ENCODE measurements around the gene CRTC1.
"Not testable (repeated sequence)": the region's sequence is repeated elsewhere in the genome, so short reads cannot be mapped to it uniquely, and the experiment has no call there.

The CRTC1 gene

DNA sequence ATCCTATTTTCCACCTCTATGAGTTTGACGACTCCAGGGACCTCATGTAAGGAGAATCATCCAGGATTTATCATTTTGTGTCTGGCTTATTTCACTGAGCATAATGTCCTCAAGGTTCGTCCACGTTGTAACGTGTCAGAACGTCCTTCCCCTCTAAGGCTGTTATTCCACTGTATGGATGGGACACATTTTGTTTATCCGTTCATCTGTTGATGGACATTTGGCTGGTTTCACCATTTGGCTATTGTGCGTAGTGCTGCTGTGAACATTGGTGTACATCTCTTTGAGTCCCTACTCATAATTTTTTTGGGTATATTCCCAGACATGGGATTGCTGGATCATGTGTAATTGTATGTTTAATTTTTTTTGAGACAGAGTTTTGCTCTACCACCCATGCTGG, 21.5 kb downstream of the CRTC1 start:
- DNase-seq = no peak

DNA sequence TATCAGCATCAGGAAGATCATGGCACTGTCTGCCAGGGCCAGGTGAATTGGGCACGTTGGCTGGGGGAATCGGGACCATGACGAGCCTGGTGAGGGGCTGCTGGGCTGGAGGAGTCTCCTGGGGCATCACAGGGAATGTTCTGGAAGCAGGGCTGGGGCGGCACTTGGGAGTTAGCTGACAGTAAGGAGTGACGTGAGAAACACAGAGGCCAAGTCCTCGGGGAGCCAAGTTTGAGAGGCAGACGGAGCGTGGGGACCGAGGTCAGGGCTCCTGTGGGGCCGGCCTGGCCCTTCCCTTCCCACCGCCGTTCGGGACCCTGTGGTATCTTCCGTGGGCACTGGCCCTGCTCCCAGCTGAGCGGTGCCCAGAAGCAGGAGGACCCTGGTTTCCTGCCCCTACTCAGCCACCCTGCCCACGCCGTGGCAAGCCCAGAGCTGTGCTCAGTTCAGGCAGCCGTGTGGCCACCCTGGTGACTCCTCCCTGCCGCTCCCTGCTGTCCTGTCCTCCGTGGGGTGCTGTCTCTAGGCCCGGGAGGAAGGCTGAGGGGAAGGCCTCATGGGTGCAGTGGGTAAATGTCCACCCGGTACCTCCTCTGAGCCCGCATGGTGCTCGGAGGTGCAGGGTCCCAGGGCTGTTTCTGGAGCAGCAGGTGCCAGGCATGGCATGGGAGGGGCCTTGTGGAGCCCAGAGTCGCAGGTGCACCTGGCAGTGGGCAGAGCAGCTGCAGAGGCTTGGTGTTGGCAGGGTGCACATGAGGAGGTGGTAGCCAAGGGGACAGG, 25.2 kb downstream of the CRTC1 start:
- DNase-seq = no peak

DNA sequence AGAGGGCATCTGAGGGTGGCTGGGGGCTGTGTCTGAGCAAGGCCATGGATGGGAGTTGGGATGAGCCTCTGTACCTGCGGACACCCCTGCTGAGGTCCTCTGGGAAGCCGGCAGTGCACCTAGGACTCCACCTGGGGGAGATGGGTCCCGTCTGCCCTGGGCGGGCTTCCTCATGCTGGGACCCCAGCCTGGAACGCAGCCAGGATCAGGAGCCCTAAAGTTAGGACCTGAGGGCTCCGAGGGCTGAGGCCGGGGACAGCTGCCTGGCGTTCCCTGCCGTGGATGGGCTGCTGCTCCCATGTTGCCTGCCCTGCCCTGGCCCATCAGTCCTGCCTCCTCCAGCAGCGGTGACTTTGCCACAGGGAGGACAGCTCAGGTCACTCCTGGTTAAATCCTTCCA, 26.1 kb downstream of the CRTC1 start:
- DNase-seq = no peak

DNA sequence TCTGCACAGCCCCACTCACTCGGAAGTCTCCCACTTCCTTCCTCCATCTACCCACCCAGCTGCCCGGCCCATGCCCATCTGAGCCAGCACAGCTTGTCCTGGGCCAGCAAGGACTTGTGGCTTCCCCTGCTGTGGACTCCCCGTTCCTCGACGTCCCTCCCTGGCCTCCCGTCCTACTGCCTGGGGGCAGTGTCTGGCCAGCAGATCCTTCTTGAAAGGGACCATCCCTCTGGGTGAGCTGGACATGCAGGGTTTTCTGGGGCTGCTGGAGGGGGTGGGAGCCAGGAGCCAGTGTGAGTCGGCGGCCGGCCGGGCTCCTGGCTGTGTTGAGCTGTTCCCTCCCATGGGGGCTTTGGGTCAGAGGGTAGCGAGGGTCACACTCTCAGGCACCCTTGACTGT, 26.7 kb downstream of the CRTC1 start:
- no peak for DNase-seq

DNA sequence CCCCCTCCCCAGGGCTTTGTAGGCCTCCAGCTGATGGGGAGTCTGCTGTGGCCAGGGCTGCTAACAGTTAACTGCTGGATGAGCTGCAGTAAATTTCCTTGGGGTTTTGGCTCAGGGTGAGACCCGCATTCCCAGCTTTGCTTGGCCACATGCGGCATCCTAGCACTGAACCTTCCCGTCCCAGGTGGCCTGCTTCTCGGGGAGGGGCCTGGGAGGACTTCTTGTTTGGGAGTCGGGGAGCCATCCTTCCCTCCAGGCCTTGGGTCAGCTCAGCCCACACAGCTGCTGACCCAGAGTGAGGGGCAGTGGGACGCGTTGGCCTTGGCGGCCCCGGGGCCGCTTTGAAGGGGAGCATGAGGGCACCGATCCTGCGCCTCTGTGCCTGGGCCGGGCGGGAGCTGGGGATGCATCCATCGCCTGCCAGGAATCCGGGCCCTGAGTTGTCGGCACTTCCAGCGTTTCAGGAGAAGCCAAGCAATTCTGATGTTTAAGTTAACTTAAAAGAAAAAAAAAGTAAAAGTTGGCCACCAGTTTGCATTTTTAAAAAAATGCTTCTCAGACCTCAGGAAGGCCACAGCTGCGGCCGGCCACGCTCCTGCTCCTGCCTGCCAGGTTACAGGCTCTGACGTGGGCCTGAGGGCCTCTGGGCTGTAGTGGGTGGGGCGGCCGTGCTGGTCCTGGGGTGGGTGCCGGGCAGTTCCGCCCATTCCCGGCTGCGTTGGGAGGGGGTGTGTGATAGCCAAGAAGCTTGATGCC, 27.7 kb downstream of the CRTC1 start:
- DNase-seq = no peak

DNA sequence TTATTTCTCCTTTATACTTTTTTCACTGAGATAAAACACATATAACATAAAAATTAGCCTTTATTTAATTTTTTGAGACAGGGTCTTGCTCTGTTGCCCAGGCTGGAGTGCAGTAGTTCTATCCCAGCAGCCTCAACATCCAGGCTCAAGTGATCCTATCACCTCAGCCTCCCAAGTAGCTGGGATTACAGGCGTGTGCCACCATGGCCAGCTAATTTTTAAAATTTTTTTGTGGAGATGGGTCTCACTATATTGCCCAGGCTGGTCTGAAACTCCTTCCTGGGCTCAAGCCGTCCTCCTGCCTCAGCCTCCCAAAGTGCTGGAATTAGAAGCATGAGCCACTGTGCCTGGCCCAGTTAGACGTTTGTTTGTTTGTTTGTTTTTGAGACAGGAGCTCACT, 28.4 kb downstream of the CRTC1 start:
- no peak for DNase-seq

DNA sequence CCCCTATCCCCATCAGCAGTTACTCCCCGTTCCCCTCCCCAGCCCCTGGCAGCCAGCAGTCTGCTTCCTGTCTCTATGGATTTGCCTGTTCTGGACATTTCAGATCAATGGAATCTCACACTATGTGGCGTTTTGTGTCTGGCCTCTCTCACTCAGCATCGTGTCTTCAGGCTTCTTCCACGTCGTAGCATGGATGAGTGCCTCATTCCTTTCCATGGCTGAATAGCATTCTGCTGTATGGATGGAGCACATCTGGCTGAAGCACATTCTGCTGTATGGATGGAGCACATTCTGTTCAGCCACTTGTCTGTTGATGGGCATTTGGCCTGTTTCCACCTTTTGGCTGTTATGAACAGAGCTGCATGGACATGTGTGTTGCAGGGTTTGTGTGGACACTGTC, 29.5 kb downstream of the CRTC1 start:
- no peak for DNase-seq

DNA sequence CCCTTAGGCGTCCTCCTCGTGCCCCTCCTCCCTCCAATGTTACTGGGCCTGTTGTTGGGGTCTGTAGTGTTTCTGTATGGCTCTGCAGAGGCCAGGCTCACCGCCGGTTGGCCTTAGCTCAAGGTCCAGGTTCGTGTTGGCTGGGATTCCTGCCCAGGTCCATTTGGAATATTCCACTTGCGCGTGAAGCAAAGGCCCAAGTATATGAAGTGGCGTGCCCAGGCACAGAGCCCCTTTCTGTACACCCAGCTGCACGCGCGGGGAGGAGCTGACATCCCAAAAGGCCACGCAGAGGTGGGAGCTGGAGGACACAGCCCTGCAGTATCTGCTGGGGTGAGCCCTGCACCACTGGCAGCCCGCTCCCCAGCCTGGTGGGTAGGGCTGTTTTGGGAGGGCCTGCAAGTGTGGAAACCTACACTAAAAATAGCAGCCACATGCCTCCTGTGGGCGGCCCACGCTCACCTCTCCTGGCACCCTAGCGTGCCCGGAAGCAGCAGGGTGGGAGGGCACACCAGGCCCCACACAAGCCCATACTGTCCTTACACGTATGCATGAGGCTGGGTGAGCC, 30.2 kb downstream of the CRTC1 start:
- no peak for DNase-seq

DNA sequence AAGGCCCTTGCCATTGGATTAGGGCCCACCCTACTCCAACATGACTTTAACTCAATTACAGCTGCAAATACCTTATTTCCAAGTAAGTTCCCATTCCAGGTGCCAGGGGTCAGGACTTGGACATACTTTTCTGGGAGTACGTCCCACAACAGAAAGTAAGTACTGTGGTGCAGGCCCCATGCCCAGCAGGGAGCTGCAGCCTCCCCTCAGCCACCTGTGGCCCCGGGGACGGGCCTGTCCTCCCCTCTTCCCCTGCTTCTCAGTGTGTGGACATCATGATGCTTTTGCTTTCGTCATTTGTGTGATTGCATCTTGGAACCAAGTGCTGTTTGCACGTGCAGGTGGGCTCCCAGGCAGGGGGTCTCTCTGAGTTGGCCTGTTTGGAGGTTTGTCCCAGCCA, 31.9 kb downstream of the CRTC1 start:
- DNase-seq = no peak

DNA sequence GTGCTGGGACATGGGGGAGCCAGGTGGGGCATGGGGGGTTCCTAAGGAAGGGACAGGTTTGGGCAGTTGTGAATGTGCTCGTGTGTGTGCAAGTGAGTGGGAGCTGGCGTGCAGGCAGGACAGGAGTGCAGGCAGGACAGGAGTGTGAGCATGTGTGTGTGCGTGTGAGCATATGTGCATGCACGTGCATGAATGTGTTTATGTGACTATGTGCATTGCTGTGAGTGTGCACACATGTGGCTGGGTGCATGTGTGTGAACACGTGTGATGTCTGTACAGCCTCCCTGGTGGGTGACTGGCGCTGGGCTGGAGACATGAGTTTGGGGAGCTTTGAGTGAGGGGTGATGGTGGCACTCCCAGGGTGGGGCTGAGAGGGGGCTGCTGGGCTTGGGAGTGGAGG, 33.4 kb downstream of the CRTC1 start:
- DNase-seq = no peak

DNA sequence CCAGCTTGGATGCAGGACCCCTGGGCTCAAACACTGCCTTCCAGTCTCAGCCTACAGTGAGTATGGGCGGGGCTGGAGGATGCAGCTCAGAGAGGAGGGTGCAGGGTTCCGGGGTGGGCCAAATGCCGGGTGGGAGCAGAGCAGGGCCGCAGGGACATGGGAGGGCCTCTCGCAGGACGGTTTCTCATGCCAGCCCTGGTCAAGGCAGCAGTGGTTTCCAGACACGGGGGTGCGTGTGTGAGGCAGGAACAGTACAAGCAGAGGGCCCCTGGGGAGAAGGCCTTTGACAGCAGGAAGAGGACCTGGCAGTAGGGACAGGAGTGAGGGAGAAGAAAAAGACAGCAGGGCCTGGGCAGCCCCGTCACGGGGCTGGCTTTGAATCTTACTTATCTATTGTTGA, 34.1 kb downstream of the CRTC1 start:
- no peak for DNase-seq

DNA sequence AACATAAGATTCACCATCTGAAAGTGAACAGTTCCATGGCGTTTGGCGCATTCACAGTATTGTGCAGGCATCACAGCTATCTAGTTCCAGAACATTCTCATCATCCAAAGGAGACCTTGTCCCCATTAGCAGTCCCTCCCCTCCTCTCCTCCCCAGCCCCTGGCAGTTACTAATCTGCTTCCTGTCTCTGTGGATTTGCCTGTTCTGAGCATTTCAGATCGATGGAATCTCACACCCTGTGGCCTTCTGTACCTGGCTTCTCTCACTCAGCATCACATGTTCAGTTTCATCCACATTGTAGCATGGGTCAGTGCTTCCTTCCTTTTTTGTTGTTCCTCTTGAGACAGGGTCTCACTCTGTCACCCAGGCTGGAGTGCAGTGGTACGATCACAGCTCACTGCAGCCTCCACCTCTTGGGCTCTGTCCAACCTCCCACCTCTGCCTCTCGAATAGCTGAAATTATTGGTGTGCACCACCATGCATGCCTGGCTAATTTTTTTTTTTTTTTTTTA, 34.6 kb downstream of the CRTC1 start:
- no peak for DNase-seq

DNA sequence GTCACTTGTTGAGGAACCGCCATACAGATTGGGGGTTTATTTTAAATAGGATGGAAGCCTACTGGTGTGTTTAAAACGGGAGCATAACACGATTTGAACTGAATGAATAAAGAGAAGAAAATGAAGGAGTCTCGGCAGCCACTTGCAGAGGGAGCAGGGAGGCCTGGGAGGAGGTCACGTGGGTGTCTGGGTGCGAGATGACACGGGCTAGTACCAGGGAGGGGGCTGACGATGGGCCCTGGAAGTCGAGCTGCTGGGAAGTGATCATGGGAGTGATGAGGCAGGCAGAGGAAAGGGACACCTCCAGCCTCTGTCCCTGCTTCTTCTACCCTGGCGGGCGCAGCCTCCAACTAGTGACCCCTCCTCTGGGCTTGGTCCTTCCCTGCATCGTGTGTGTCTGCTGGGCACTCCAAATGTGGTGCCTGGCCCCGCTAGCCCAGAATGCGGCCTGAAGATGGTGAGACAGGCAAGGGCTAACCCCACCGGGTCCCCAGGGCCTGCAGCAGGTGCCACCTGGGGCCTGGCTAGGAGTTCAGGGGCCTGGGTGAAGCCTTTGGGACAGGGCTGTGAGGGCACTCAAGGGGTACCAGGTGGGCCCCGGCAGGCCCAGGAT, 35.5 kb downstream of the CRTC1 start:
- no peak for DNase-seq

DNA sequence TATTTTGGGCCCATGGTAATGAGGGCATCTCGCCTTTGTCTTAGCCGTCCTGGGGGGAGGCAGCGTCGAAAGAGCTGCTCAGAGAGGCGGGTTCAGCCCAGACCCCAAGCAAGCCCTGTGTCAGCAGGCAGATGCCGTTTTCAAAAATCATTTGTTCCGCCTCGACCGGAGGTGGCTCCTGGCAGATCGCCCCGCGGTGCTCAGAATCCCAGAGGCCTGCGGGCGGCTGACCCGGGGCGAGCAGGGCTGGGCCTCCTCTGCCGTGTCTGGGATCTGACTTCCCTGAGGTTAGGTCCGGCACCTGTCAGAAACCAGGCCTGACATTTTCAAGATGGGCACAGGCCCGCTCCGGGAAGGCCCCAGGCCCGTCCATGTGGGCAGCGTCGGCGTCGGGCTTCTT, 36.1 kb downstream of the CRTC1 start:
- no peak for DNase-seq

DNA sequence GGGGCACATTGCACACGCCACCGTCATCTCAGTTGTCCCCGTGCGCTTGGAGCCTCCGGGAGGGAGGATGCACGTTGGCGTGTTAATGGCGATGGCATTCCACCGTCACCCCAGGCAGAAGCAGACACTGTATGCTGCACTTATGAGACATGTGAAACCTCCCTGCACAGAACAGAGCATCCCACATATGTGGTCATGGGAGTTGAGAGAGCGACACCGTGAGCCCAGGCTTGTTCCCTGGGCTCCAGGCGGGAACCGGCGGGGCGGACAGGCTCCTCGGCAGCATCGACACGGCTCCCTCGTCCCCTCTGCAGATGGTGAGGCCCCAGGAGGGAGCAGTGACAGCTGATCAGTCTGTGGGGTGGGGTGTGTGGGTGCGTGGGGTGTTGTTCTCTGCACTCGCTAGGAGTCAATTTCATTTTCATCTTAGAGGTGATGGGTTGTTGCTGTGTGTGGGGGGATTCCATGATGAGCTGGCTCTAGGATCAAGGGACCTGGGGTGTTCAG, 40.4 kb downstream of the CRTC1 start:
- DNase-seq = no peak

DNA sequence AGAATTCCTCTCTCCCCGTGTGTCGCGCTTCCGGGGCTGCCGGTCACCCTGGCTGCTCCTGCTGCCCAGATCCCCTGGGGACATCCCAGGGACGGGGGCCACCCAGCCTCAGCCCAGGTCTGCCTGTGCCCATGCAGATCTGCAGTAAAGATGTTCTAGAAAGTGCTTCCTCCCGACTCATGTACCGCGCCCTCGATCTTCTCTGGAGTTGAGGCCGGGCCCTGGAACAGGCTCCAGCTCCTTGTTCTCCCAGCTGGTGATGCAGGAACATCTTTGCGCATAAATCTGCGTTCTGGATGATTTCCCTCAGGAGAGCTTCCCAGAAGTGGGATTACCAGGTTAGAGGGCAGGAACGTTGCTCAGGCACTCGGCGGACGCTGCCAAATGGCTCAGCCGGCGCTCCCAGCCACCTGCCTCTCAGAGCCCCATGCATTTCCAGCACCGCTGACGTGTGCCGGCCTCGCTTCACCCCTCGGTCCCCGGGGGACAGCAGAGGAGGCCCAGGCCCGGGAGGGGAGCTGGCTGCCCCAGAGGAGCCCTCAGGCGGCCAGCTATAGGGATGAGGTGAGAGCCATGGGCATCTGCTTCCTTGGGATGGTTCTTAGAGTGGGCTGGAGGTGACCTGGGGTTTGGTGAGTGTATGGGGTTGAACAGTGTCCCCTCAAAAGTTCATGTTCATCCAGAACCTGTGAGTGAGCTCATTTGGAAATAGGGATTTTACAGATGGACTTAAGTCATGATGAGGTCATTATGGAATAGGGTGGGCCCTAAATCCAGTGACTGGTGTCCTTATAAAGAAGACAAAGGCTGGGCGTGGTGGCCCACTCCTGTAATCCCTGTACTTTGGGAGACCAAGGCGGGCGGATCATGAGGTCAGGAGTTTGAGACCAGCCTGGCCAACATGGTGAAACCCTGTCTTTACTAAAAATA, 42.6 kb downstream of the CRTC1 start:
- DNase-seq = no peak

DNA sequence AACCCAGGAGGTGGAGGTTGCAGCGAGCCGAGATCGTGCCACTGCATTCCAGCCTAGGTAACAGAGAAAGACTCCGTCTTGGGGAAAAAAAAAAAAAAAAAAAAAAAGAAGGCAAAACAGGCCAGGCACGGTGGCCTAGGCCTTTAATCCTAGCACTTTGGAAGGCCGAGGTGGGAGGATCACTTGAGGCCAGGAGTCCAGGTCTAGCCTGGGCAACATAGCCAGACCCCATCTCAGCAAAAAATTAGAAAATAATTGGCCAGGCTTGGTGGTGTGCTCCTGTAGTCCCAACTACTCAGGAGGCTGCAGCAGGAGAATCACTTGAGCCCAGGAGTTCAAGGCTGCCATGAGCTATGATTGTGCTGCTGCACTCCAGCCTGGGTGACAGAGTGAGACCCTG, 43.4 kb downstream of the CRTC1 start:
- no peak for DNase-seq

DNA sequence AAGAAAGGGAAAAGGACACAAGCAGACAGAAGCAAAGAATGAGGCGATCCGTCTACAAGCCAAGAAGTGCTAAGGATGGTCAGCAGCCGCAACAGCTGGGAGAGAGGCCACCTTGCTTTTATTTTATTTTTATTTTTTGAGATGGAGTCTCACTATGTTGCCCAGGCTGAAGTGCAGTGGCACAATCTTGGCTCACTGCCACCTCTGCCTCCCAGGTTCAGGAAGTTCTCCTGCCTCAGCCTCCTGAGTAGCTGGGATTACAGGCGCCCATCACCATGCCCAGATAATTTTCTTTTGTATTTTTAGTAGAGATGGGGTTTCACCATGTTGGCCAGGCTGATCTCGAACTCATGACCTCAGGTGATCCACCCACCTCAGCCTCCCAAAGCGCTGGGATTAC, 44.1 kb downstream of the CRTC1 start:
- not testable (repeated sequence) for DNase-seq

DNA sequence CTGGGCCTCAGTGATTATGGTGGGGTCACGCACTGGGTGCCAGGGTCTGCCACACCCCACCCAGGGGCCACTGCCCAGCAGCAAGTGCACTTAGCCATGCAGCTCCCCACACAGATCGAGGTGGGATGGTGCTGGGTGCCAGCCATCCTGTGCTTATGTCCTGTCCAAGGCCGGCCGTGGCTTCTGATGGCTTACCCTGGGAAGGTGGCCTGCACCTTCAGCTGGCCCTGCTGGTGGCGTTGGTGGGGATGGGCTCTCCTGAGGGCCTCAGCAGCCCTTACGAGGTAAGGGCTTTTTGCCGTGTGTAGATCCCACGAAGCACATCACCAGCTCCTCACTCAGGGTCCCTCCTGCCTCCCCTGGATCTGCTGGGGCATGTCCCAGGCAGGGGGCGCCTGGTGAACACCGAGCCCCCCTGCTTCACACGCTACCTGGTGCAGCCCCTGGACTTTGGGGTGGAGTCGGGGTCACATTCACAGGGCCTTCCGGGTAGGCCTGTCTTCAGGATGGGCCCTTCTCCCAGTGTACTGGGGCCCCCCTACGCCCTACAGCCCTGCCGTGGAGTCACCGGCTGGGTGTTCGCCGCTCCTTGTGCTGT, 46.6 kb downstream of the CRTC1 start:
- DNase-seq = no peak

DNA sequence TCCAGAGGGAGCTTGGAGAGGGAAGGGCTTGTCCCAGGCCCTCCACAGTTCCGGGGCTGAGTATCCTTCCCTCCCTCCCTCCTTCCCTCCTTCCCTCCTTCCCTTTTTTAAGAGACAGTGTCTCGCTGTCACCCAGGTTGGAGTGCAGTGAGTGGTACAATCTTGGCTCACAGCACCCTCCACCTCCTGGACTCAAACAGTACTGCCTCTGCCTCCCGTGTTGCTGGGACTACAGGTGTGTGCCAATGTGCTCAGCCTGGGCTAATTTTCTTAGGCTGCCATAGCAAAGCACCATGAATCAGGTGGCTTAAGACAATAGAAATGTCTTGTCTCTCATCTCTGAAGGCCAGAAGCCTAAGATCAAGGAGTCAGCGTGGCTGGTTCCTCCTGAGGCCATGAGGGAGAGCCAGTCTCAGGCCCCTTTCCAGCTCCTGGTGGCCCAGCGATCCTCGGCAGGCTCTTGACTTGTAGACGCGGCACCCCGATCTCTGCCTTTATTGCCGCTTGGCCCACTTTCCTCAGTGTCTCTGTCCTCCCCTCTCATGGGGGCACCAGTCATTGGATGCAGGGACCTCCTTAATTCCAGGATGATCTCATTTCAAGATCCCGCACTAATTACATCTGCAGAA, 47.5 kb downstream of the CRTC1 start:
- no peak for DNase-seq

DNA sequence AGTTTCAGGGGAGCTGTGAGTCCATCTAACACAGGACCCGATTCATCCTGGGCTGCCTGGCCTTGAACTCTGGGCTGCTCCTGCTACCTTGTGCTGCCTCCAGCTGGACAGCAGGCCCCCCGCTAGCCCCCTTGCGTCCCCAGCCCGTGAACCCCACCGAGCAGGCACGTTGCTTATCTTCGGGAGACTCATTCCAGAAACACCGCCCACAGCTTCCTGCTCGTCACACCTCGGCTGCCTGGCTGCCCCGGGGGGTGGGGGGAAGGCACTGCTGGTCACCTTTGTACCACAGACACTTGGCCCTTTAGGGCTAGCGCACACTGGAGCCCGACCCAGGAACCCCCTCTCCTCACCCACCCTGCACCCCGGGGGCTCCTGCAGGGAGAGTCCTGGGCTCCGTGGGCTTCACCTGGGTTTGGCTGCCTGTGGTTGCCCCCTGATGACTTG, 48.1 kb downstream of the CRTC1 start:
- DNase-seq = no peak

All from effector CD4-positive, alpha-beta T cell (primary cell).